ENCODE measurements around the gene ZNF630. TPM values are rescaled to one million over a fixed set of nuclear protein-coding genes. Genes with fewer than 3 reads are reported as not detected.

Gene ZNF630
- total and polyA plus RNA-seq, 9 donors: 2.8 to 6.9 (median 4.1) TPM

DNA sequence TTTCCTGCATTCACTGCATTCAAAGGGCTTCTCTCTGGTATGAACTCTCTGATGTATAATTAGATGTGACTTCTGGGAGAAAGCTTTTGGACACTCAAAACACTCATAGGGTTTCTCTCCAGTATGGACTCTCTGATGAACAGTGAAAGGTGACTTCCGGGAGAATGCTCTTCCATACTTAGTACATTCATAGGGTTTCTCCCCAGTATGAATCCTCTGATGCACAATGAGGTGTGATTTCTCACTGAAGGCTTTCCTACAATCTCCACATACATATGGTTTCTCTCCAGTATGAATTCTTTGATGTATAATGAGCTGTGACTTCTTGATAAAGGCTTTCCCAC is 12.2 kb downstream of the ZNF630 start:
- TF ChIP-seq, protein P1, sequence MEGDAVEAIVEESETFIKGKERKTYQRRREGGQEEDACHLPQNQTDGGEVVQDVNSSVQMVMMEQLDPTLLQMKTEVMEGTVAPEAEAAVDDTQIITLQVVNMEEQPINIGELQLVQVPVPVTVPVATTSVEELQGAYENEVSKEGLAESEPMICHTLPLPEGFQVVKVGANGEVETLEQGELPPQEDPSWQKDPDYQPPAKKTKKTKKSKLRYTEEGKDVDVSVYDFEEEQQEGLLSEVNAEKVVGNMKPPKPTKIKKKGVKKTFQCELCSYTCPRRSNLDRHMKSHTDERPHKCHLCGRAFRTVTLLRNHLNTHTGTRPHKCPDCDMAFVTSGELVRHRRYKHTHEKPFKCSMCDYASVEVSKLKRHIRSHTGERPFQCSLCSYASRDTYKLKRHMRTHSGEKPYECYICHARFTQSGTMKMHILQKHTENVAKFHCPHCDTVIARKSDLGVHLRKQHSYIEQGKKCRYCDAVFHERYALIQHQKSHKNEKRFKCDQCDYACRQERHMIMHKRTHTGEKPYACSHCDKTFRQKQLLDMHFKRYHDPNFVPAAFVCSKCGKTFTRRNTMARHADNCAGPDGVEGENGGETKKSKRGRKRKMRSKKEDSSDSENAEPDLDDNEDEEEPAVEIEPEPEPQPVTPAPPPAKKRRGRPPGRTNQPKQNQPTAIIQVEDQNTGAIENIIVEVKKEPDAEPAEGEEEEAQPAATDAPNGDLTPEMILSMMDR (IDR thresholded peaks at IDR 0.05): no peak
- no peak for TF ChIP-seq POLR2A (IDR thresholded peaks at IDR 0.05)
- no peak for TF ChIP-seq EP300 (IDR thresholded peaks at IDR 0.05)
- no peak overlapping the region for H3K27ac ChIP-seq
- intact Hi-C loops (cut with DNase I): loop anchor here in 1 of 4 donors (10.0 kb wide), 1 partner anchor 744 kb away; no protein-coding TSS in a partner anchor
- no peaks in the 10 kb centered on the region for H3K9me3 ChIP-seq
- H3K4me1 ChIP-seq (ENCODE audit: insufficient read depth): no peaks in the 10 kb centered on the region
- DNase-seq: no peak
- H3K27me3 ChIP-seq: no peaks in the 10 kb centered on the region
- WGBS, 3 donors: 81 to 90% (median 83%) methylated on average over 1 of the region's 1 CpG
- no peak overlapping the region for H3K4me3 ChIP-seq
- no peaks in the 10 kb centered on the region for H3K36me3 ChIP-seq

DNA sequence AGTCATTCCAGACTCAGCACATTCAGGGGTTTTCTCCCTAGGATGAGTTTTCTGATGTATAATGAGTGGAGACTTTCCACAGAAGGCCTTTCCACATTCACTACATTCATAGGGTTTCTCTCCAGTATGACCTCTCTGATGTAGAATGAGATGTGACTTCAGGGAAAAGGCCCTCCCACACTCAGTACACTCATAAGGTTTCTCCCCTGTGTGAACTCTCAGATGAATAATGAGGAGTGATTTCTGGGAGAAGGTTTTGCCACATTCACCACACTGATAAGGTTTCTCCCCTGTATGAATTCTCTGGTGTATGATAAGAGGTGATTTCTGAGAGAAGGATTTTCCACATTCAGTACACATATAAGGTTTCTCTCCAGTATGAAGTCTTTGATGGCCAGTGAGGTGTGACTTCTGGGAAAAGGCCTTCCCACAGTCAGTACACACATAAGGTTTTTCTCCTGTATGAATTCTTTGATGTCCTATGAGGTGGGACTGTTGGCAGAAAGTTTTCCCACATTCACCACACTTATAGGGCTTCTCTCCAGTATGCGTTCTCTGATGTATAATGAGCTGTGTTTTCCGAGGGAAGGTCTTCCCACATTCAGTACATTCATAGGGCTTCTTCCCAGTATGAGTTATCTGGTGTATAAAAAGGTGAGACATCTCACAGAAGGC is 12.7 kb downstream of the ZNF630 start:
- WGBS, 3 donors: 57 to 69% (median 66%) methylated on average over 2 of the region's 2 CpGs
- no peaks in the 10 kb centered on the region for H3K36me3 ChIP-seq
- no peak for TF ChIP-seq POLR2A (IDR thresholded peaks at IDR 0.05)
- TF ChIP-seq, protein P1 (IDR thresholded peaks at IDR 0.05): no peak
- no peak for TF ChIP-seq EP300 (IDR thresholded peaks at IDR 0.05)

DNA sequence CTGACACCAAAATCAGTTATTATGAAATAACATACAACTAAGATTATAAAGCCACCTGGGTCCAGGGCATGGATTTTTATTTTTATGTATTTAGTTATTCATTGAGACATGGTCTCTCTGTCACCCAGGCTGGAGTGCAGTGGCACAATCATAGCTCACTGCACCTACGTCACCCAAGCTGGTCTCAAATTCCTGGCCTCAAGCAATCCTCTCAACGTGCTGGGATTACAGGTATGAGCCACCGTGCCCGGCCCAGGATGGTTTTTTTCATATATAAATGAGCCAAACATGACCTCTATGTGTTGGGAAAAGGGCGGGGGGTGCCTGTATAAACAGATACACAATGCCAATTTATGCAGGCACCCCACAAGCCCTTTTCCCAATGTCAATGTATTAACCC is 24.6 kb downstream of the ZNF630 start:
- Histone ChIP-seq H3K36me3 (no peaks in the 10 kb centered on the region), H3K27ac (no peak overlapping the region), H3K4me3 (no peak overlapping the region), H3K9me3 (no peaks in the 10 kb centered on the region), H3K27me3 (no peaks in the 10 kb centered on the region), H3K4me1 (ENCODE audit: insufficient read depth) (peaks cover 6% of the 10 kb centered on the region)
- 67 to 76% (median 72%) methylated on average over 5 of the region's 5 CpGs for WGBS, 3 donors
- no peak for DNase-seq
- TF ChIP-seq, protein P1 (IDR thresholded peaks at IDR 0.05): no peak
- TF ChIP-seq EP300 (IDR thresholded peaks at IDR 0.05): no peak
- no peak for TF ChIP-seq POLR2A (IDR thresholded peaks at IDR 0.05)
- intact Hi-C loops (cut with DNase I): no loop called here

More for the DNA sequence above, 12.7 kb downstream of the ZNF630 start:
- no peaks in the 10 kb centered on the region for H3K9me3 ChIP-seq
- intact Hi-C loops (cut with DNase I): loop anchor here in 1 of 4 donors (10.0 kb wide), 1 partner anchor 744 kb away; no protein-coding TSS in a partner anchor
- DNase-seq: no peak
- H3K27me3 ChIP-seq: no peaks in the 10 kb centered on the region
- no peak overlapping the region for H3K4me3 ChIP-seq
- no peaks in the 10 kb centered on the region for H3K4me1 ChIP-seq (ENCODE audit: insufficient read depth)
- H3K27ac ChIP-seq: no peak overlapping the region

DNA sequence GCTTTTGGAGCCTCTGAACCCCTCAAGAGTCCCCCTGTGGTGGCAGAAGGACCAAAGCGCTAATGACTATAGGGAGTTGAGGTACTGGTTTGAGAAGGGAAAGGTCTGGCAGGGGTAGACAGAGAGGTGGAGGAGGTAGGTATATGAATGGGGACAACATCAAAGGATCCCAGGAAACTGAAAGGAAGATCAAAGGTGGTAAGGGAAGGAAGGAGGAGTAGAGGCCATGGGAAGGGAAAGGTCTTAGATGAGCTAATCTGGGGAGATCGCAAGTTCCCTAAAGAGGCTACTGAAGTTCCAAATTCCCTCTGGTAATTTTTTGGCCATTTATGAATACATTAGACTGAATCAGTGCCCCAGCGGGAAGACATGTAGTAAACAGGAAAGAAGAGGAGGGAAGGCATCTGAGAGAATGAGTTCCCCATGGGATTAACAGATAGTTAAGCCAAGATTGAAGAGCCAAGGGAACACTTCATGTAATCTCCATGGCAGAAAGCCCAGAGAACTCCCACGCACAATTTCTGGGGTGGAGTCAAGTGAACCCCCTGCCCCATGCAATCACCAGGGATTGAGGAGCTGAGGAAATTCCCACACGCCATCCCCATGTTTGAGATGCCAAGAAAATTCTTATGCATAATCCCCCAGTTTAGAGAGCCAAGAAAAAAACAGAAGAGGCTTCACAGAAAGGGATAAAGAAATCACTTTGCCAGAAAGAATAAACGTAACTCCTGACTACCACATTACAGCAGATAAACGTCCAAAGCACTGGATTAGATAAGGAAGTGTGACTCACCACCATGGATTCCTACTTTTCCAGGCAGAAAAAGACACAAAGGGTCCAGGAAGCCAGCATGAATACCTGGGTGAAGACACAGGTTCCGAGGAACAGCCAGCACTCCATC is 25.8 kb downstream of the ZNF630 start:
- intact Hi-C loops (cut with DNase I): no loop called here
- 29 to 35% (median 34%) methylated on average over 8 of the region's 8 CpGs for WGBS, 3 donors

More for the DNA sequence above, 25.8 kb downstream of the ZNF630 start:
- H3K27ac ChIP-seq: peak overlapping the region; percentile 36 to 46
- peak; percentile 72 to 84 (median 82) for DNase-seq
- no peaks in the 10 kb centered on the region for H3K9me3 ChIP-seq
- no peak overlapping the region for H3K4me3 ChIP-seq
- H3K4me1 ChIP-seq (ENCODE audit: insufficient read depth): peaks cover 6% of the 10 kb centered on the region
- H3K36me3 ChIP-seq: no peaks in the 10 kb centered on the region
- TF ChIP-seq POLR2A (IDR thresholded peaks at IDR 0.05) (no peak), EP300 (IDR thresholded peaks at IDR 0.05) (no peak)
- TF ChIP-seq, protein P1 (IDR thresholded peaks at IDR 0.05): no peak
- H3K27me3 ChIP-seq: no peaks in the 10 kb centered on the region
